Measurements from ENCODE around the gene C10orf120.

C10orf120 gene

GRCh38 chr10:122658356-122659049 is 41.1 kb downstream of the C10orf120 start:
- Histone ChIP-seq H3K4me1 (ENCODE audit: control insufficient read depth in 1 of 2, insufficient read depth in 1 of 2, low read depth in 1 of 2, low read length in 1 of 2) (no peaks in the 10 kb centered on the region), H3K36me3 (no peaks in the 10 kb centered on the region), H3K4me3 (ENCODE audit: low read depth in 1 of 2, low read length in 1 of 2) (no peak overlapping the region), H3K9me3 (no peaks in the 10 kb centered on the region), H3K27ac (no peak overlapping the region), H3K27me3 (no peaks in the 10 kb centered on the region)
- TF ChIP-seq, protein P1, sequence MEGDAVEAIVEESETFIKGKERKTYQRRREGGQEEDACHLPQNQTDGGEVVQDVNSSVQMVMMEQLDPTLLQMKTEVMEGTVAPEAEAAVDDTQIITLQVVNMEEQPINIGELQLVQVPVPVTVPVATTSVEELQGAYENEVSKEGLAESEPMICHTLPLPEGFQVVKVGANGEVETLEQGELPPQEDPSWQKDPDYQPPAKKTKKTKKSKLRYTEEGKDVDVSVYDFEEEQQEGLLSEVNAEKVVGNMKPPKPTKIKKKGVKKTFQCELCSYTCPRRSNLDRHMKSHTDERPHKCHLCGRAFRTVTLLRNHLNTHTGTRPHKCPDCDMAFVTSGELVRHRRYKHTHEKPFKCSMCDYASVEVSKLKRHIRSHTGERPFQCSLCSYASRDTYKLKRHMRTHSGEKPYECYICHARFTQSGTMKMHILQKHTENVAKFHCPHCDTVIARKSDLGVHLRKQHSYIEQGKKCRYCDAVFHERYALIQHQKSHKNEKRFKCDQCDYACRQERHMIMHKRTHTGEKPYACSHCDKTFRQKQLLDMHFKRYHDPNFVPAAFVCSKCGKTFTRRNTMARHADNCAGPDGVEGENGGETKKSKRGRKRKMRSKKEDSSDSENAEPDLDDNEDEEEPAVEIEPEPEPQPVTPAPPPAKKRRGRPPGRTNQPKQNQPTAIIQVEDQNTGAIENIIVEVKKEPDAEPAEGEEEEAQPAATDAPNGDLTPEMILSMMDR (IDR thresholded peaks at IDR 0.05) = no peak

GRCh38 chr10:122657729-122658128 is 41.9 kb downstream of the C10orf120 start:
- H3K9me3 ChIP-seq = no peaks in the 10 kb centered on the region
- no peak overlapping the region for H3K27ac ChIP-seq
- TF ChIP-seq, protein P1 (IDR thresholded peaks at IDR 0.05) = no peak
- H3K27me3 ChIP-seq = no peaks in the 10 kb centered on the region
- no peak overlapping the region for H3K4me3 ChIP-seq (ENCODE audit: low read depth in 1 of 2, low read length in 1 of 2)
- H3K36me3 ChIP-seq = no peaks in the 10 kb centered on the region
- H3K4me1 ChIP-seq (ENCODE audit: control insufficient read depth in 1 of 2, insufficient read depth in 1 of 2, low read depth in 1 of 2, low read length in 1 of 2) = no peaks in the 10 kb centered on the region

DNA sequence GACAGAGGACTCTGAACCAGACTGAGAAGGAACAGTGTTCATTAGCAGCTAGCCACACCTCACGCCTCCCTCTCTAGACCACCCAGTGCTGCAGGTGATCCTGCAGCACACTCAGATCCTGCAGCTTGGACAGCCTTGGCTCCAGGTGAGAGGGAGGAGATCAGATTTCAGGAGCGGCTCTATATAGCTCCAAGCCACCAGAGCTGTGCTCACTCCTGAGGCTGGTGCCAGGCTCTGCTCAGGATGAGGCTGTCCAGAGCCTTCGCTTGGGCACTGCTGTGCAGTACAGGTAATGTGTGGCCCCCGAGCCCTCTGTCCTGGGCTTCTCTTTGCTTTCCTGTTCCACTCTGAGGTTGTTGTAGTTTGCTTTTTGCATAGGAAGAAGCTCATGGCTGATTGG is 42.4 kb downstream of the C10orf120 start:
- TF ChIP-seq, protein P1 (IDR thresholded peaks at IDR 0.05) = no peak
- no peak overlapping the region for H3K4me3 ChIP-seq (ENCODE audit: low read depth in 1 of 2, low read length in 1 of 2)
- no peak overlapping the region for H3K27ac ChIP-seq
- H3K9me3 ChIP-seq = no peaks in the 10 kb centered on the region
- H3K4me1 ChIP-seq (ENCODE audit: control insufficient read depth in 1 of 2, insufficient read depth in 1 of 2, low read depth in 1 of 2, low read length in 1 of 2) = no peaks in the 10 kb centered on the region
- no peaks in the 10 kb centered on the region for H3K36me3 ChIP-seq
- no peaks in the 10 kb centered on the region for H3K27me3 ChIP-seq

- TF ChIP-seq, protein P1 (IDR thresholded peaks at IDR 0.05) = no peak
- H3K27me3 ChIP-seq = no peaks in the 10 kb centered on the region
Measured at GRCh38 chr10:122656741-122657140, 42.9 kb downstream of the C10orf120 start.

DNA sequence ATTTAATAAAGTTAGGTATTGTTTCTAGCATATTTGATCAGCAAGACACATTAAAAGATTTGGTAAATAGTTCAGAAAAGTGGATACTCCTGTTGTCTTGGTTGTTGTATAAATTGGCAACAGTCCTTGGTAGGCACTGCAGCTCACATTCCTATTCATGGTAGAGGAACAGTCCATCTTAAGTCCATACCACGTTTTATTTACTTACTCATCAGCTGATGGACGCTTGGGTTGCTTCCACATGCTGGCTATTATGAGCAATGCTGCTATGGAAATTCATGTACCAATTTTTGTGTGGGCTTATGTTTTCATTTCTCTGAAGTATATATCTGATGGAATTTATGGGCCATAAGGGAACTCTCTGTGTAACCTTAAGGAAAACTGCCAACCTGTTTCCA is 43.3 kb downstream of the C10orf120 start:
- no peak overlapping the region for H3K27ac ChIP-seq
- H3K9me3 ChIP-seq = no peaks in the 10 kb centered on the region
- H3K27me3 ChIP-seq = peaks cover under 1% of the 10 kb centered on the region
- H3K4me3 ChIP-seq (ENCODE audit: low read depth in 1 of 2, low read length in 1 of 2) = no peak overlapping the region
- H3K36me3 ChIP-seq = no peaks in the 10 kb centered on the region
- H3K4me1 ChIP-seq (ENCODE audit: control insufficient read depth in 1 of 2, insufficient read depth in 1 of 2, low read depth in 1 of 2, low read length in 1 of 2) = no peaks in the 10 kb centered on the region
- TF ChIP-seq, protein P1 (IDR thresholded peaks at IDR 0.05) = no peak

More at GRCh38 chr10:122656741-122657140, 42.9 kb downstream of the C10orf120 start:
- no peak overlapping the region for H3K27ac ChIP-seq
- H3K4me1 ChIP-seq (ENCODE audit: control insufficient read depth in 1 of 2, insufficient read depth in 1 of 2, low read depth in 1 of 2, low read length in 1 of 2) = no peaks in the 10 kb centered on the region
- H3K4me3 ChIP-seq (ENCODE audit: low read depth in 1 of 2, low read length in 1 of 2) = no peak overlapping the region
- H3K36me3 ChIP-seq = no peaks in the 10 kb centered on the region
- no peaks in the 10 kb centered on the region for H3K9me3 ChIP-seq

Measured in neutrophil (primary cell).